PFSK-1 (cell line): ENCODE data around the gene HOXA4.

Source experiments
- FOXP2 ChIP-seq: optimal IDR thresholded peaks from 2 replicates; pipeline ENCODE3; 2011; ENCODE audit warnings: borderline replicate concordance, control low read depth, inconsistent platforms; ENCODE audit not compliant: insufficient read depth; ENCODE audit errors: extremely low read length, extremely low read depth
- POLR2AphosphoS5 ChIP-seq: IDR thresholded peaks from 2 replicates; pipeline ENCODE4 v1.6.1; 2012; ENCODE audit warnings: low read depth, mild to moderate bottlenecking, control low read depth, low read length, moderate library complexity
- REST ChIP-seq, 2 experiments: IDR thresholded peaks; 2 replicates each; pipeline versions ENCODE4 v1.6.1 to v1.8.0; 2011 to 2012; ENCODE audit warnings: low read depth in 2 of 2, low read length in 2 of 2, control low read depth in 1 of 2, inconsistent platforms in 1 of 2, mild to moderate bottlenecking in 1 of 2, moderate library complexity in 1 of 2; ENCODE audit not compliant: insufficient read depth in 1 of 2
- SIN3A ChIP-seq: IDR thresholded peaks from 2 replicates; pipeline ENCODE4 v1.6.1; 2012; ENCODE audit warnings: mild to moderate bottlenecking, low read length, moderate library complexity, borderline replicate concordance; ENCODE audit not compliant: insufficient read depth
- TAF1 ChIP-seq: IDR thresholded peaks from 2 replicates; pipeline ENCODE4 v1.6.1; 2012; ENCODE audit warnings: low read length, control low read depth, borderline replicate concordance; ENCODE audit not compliant: insufficient read depth

- TF ChIP-seq REST (IDR thresholded peaks at IDR 0.05; ENCODE audit: insufficient read depth in 1 of 2, low read depth in 2 of 2, low read length in 2 of 2) (no peak), POLR2AphosphoS5 (no peak), SIN3A (no peak), TAF1 (no peak), FOXP2 (peak; percentile 54)
Observed at GRCh38 chr7:27160546-27161213, 30.1 kb upstream of the HOXA4 start.
